Activated CD4-positive, alpha-beta memory T cell treated with anti-CD3 and anti-CD28 coated beads, Interleukin-2, amount 10 ng/mL, durations not matched to agents 7 days and 5 days (primary cell): ENCODE data around the gene NOTCH1. TPM values are rescaled to one million over a fixed set of nuclear protein-coding genes. Genes with fewer than 3 reads are reported as not detected.
"Not testable (repeated sequence)": the region's sequence is repeated elsewhere in the genome, so short reads cannot be mapped to it uniquely, and the experiment has no call there.

Experiments used
- CTCF ChIA-PET: fragments of 350-600 bp; sonication (Branson Sonifier 250); formaldehyde crosslinking; loops from one replicate; lab custom pipeline; 2021; ENCODE audit warnings: antibody characterized with exemption, inconsistent platforms; lab: Charles Lee
- POLR2A ChIA-PET: fragments of 350-600 bp; sonication (Branson Sonifier 250); formaldehyde crosslinking; loops from one replicate; lab custom pipeline; 2021; ENCODE audit warnings: antibody characterized with exemption; lab: Charles Lee
- DNase-seq: peaks from one replicate; pipeline ENCODE4 v3.0.0-alpha.2; 2020
- H3K27ac Mint-ChIP-seq: one replicate; pipeline ENCODE4 v1.8.0; 2021; ENCODE audit warnings: mild to moderate bottlenecking, mixed read lengths
- H3K27me3 Mint-ChIP-seq: one replicate; pipeline ENCODE4 v1.8.0; 2021; ENCODE audit warnings: mixed read lengths
- H3K36me3 Mint-ChIP-seq: one replicate; pipeline ENCODE4 v1.8.0; 2021; ENCODE audit warnings: low read depth, mixed read lengths
- H3K4me1 Mint-ChIP-seq: one replicate; pipeline ENCODE4 v1.8.0; 2021; ENCODE audit warnings: mixed read lengths
- H3K4me3 Mint-ChIP-seq: one replicate; pipeline ENCODE4 v1.8.0; 2021; ENCODE audit warnings: mild to moderate bottlenecking, mixed read lengths
- H3K9me3 Mint-ChIP-seq: one replicate; pipeline ENCODE4 v1.8.0; 2021; ENCODE audit warnings: mixed read lengths
- total RNA-seq, 2 experiments: library from RNA; stranded (reverse); gene quantifications; one replicate each; pipeline ENCODE4 v1.2.3, GENCODE V29; 2021

Gene NOTCH1
- total RNA-seq, 2 experiments from 2014 or later = 58.8 to 59.8 TPM

DNA sequence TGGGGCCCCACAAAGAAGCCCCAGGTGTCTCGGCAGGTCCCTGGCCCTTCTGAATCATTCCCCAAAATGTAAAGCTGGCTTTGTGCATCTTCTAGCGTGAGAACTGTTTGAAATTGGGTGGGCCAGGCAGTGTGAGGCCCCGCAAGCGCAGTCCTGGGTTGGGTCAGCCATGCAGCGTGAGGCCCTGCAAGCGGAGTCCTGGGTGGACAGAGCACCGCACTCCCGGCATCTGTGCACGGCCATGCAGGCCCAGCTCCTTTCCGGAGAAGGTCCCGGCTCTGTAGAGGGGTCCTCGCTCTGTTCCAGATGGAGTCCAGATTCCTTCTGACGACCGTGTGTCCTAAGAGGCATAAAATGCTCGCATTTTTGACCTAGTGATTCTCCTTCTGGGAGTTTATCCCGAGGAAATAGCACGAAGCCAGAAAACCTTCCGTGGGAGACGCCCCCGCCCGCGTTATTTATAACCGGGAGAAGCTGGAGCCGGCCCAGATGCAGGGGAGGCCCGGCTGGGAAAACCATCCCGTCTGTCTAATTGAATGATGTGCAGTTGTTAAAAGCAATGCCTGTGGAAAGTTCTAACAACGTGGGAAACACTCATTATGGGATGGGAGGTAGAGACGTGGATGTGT, 19.4 kb upstream of the NOTCH1 start:
- CTCF ChIA-PET = no interaction called here
- POLR2A ChIA-PET = interaction anchor here (1.0 kb wide), 1 partner anchor 36 kb away, joined by 3 read pairs; no protein-coding TSS in a partner anchor
- DNase-seq = no peak
- Mint-ChIP-seq H3K4me1 (no peaks in the 10 kb centered on the region), H3K27me3 (no peaks in the 10 kb centered on the region), H3K27ac (no peak overlapping the region), H3K4me3 (no peak overlapping the region), H3K36me3 (peaks cover 6% of the 10 kb centered on the region), H3K9me3 (peaks cover 10% of the 10 kb centered on the region)

DNA sequence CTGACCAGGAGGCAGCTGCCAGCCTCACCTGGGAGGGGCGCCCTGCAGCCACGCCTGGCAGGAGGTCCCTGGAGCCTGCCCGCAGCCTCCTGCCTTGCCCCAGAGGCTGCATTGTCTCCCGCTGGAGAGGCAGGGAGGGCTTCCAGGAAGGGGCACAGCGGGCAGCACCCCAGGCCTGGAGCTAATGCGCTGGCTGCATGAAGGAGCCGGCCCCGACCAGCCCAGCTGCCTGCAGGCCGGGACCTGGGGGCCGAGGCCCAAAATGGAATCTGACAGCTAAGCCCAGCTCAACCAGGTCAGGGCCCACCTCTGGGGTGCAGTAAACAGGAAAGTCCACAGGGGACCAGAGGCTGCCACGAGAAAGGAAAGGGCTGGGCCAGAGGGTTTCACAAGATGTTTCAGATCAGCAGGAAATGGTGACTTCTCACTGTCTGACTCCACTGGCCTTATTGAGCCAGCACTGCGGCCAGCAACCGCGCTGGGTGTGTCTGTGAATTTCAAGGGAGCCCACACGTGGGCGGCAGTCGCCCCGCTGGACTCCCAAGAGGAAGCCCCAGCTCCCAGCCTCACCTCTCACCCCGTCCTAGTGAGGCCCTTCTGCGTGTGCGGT, 18.6 kb upstream of the NOTCH1 start:
- ChIA-PET POLR2A (interaction anchor here (1.0 kb wide), 1 partner anchor 36 kb away, joined by 3 read pairs; no protein-coding TSS in a partner anchor), CTCF (no interaction called here)
- no peak for DNase-seq
- Mint-ChIP-seq H3K4me3 (no peak overlapping the region), H3K4me1 (no peaks in the 10 kb centered on the region), H3K27ac (no peak overlapping the region), H3K36me3 (peaks cover 6% of the 10 kb centered on the region), H3K27me3 (no peaks in the 10 kb centered on the region), H3K9me3 (peaks cover 7% of the 10 kb centered on the region)

DNA sequence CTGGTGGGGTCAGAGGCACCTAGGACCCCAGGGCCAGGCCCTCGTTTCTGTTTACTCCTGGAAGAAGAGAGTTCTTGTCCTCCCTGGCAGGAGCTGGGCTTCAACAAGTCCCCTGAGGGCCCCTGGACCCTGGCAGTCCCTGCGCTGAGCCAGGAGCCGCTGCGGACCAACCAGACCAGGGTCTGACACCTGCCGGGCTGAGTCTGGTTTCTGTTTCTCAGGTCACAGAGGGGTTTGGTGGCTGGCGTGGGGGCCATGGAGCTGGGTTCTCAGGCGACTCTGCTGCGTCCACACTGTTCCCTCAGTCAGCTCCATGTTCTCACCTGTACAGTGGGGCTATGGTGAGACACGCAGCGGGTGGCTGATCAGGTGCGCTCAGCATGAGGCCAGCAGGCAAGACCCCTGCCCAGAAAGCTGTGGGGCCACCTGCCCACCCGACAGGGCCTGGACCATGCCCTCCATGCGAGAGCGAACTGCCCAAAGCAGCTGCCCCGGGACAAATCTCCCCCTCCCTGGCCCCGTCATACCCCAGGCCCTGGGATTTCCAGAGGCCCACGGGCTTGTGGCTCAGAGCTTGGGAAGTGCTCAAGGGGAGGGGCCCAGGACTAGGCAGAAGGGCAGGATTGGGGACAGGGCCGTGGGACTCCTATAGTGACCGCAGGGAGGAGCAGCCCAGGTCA, 17.9 kb upstream of the NOTCH1 start:
- CTCF ChIA-PET = no interaction called here
- peaks cover 9% of the 10 kb centered on the region for H3K9me3 Mint-ChIP-seq
- peaks cover 9% of the 10 kb centered on the region for H3K36me3 Mint-ChIP-seq

DNA sequence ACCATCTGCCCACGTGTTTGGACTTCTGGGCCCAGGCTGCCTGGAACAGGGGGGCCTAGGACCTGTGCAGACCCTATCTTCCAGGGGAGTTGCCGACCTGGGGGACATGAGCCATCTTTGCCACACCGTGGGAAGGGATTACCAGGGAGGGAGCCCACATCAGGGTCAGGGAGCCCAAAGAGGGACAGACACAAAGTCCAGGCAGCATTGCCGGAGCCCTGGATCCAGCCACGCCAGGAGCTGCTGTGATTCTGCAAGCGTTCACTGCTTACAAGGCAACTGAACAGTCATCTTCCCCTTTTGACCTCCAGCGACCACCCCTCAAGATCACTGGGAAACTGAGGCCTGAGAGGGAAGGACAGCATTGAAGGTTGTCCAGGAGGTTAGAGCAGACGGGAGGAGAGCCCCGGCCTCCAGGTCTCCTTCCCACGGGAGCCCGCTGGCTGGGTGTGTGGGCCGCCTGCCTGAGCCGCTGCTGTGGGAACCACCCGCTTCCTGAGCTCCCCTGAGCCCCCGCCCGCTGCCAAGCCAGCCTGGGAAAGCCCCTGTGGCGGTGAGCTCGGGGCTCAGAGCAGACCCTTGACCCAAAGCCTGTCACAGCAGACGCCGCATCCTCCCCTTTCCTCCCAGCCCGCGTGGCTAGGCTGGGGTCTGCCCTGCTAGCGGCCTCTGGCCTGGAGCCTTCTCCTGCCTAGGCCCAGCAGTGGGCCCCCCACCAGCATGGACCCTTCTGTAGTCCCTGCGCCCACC, 17.1 kb upstream of the NOTCH1 start:
- Mint-ChIP-seq H3K4me3 (no peak overlapping the region), H3K9me3 (peaks cover 12% of the 10 kb centered on the region), H3K27ac (no peak overlapping the region), H3K27me3 (peaks cover 4% of the 10 kb centered on the region), H3K36me3 (peaks cover 11% of the 10 kb centered on the region), H3K4me1 (peaks cover 4% of the 10 kb centered on the region)
- DNase-seq = no peak
- ChIA-PET POLR2A (no interaction called here), CTCF (no interaction called here)

More for the DNA sequence above, 17.9 kb upstream of the NOTCH1 start:
- Mint-ChIP-seq H3K4me3 (no peak overlapping the region), H3K27ac (no peak overlapping the region), H3K27me3 (peaks cover under 1% of the 10 kb centered on the region), H3K4me1 (peaks cover under 1% of the 10 kb centered on the region)
- no peak for DNase-seq
- POLR2A ChIA-PET = interaction anchor here (1.0 kb wide), 1 partner anchor 35 kb away, joined by 3 read pairs; no protein-coding TSS in a partner anchor

DNA sequence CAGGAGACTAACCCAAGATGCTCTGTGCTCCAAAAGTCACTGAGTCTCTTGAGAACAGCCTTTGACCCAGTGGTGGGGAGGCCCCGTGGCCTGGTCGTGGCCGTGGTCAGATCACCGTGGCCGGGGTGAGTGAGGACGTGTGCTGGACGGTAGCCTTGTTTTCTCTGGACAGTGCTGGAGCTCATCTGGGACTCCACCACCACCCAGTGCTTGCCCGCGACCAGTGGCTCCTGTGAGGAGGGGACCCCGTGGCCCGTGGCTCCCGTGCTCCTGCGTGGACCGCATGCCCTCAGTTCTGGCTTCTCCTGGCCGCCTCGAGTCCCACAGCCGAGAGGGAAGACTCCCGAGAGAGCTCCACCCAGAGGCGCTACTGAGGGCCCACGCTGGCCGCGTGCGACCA, 15.9 kb upstream of the NOTCH1 start:
- Mint-ChIP-seq H3K9me3 (peaks cover 12% of the 10 kb centered on the region), H3K4me3 (no peak overlapping the region), H3K27ac (no peak overlapping the region), H3K4me1 (peaks cover 4% of the 10 kb centered on the region), H3K27me3 (peaks cover 4% of the 10 kb centered on the region), H3K36me3 (peaks cover 11% of the 10 kb centered on the region)
- ChIA-PET CTCF (no interaction called here), POLR2A (no interaction called here)
- DNase-seq = no peak

DNA sequence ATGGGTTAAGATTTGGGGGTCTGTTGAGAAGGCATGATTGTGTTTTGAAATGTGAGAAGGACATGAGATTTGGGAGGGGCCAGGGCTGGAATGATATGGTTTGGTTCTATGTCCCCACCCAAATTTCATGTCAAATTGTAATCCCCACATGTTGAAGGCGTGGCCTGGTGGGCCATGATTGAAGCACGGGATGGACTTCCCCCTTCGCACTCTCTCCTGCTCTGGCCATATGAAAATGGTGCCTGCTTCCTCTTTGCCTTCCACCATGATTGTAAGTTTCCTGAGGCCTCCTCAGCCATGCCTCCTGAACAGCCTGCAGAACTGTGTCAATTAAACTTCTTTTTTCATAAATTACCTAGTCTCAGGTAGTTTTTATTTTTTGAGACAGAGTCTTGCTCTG, 14.7 kb upstream of the NOTCH1 start:
- Mint-ChIP-seq H3K4me3 (no peak overlapping the region), H3K4me1 (peaks cover 4% of the 10 kb centered on the region), H3K27ac (no peak overlapping the region), H3K27me3 (peaks cover 7% of the 10 kb centered on the region), H3K9me3 (peaks cover 12% of the 10 kb centered on the region), H3K36me3 (peaks cover 11% of the 10 kb centered on the region)
- CTCF ChIA-PET = no interaction called here
- no peak for DNase-seq
- POLR2A ChIA-PET = no interaction called here

DNA sequence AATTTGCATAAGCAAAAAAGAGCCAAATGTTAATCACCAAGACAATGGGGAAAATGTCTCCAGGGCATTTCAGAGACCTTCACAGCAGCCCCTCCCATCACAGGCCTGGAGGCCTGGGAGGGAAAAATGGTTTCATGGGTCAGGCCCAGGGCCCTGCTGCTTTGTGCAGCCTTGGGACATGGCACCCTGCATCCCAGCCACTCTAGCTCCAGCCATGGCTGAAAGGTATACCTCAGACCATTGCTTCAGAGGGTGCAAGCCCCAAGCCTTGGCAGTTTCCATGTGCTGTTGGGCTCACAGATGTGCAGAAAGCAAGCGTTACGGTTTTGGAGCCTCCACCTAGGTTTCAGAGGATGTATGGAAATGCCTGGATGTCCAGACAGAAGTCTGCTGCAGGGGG, 13.5 kb upstream of the NOTCH1 start:
- Mint-ChIP-seq H3K36me3 (peaks cover 11% of the 10 kb centered on the region), H3K9me3 (peaks cover 12% of the 10 kb centered on the region)
- H3K4me3 Mint-ChIP-seq, H3K4me1 Mint-ChIP-seq, H3K27me3 Mint-ChIP-seq, CTCF ChIA-PET, H3K27ac Mint-ChIP-seq, DNase-seq, POLR2A ChIA-PET: not testable (repeated sequence)

DNA sequence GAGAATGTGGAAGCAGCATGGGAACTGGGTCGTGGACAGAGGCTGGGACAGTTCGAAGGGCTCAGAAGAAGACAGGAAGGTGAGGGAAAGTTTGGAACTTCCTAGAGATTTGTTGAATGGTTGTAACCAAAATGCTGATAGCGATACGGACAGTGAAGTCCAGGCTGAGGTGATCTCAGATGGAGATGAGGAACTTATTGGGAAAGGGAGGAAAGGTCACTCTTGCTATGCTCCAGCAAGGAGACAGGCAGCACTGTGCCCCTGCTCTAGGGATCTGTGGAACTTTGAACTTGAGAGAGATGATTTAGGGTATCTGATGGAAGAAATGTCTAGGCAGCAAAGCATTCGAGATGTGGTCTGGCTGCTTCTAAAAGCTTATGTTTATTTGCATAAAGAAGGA, 13.0 kb upstream of the NOTCH1 start:
- POLR2A ChIA-PET, H3K27me3 Mint-ChIP-seq, H3K4me1 Mint-ChIP-seq, H3K4me3 Mint-ChIP-seq, CTCF ChIA-PET, DNase-seq, H3K27ac Mint-ChIP-seq: not testable (repeated sequence)
- H3K9me3 Mint-ChIP-seq = peaks cover 12% of the 10 kb centered on the region
- H3K36me3 Mint-ChIP-seq = peaks cover 11% of the 10 kb centered on the region

DNA sequence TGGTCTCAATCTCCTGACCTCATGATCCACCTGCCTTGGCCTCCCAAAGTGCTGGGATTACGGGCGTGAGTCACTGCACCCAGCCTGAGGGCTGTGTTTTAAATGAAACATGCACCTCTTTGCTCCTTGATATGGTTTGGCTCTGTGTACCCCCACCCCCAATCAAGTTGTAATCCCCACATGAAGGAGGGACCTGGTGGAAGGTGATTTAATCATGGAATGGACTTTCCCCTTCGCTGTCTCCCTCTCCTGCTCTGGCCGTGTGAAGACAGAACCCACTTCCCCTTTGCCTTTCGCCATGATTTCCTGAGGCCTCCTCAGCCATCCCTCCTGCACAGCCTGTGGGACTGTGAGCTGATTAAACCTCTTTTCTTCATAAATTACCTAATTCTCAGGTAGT, 12.5 kb upstream of the NOTCH1 start:
- ChIA-PET CTCF (interaction anchor here (0.6 to 1.0 kb wide), 2 partner anchors 58 to 73 kb away, joined by 3 read pairs; no protein-coding TSS in a partner anchor), POLR2A (no interaction called here)
- no peak overlapping the region for H3K27ac Mint-ChIP-seq
- H3K27me3 Mint-ChIP-seq = peaks cover 7% of the 10 kb centered on the region
- H3K36me3 Mint-ChIP-seq = peaks cover 11% of the 10 kb centered on the region
- H3K4me3 Mint-ChIP-seq = no peak overlapping the region
- H3K4me1 Mint-ChIP-seq = peaks cover 4% of the 10 kb centered on the region
- H3K9me3 Mint-ChIP-seq = peaks cover 12% of the 10 kb centered on the region
- DNase-seq = no peak

DNA sequence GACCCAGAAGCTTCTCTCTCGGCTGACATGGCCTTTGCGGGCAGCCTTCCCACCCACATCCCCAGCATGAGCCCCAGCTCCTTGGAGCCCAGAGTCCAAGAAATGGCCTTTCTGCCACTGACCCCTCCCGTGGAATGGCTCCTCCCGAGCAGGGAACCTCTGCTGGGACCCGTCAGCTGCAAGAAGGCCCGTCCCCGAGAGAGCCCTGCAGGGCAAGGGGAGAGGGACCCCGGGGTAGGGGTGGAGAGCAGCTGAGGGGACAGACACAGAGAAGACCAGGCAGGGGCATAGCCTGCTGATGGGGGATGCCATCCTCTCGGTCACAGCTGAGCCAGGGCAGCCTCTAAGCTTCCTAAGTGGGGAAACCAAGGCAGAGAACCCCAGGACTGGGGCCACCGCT, 11.2 kb upstream of the NOTCH1 start:
- Mint-ChIP-seq H3K27ac (no peak overlapping the region), H3K36me3 (peaks cover 11% of the 10 kb centered on the region), H3K27me3 (peaks cover 12% of the 10 kb centered on the region), H3K9me3 (peaks cover 12% of the 10 kb centered on the region), H3K4me3 (no peak overlapping the region), H3K4me1 (peaks cover 9% of the 10 kb centered on the region)
- ChIA-PET POLR2A (no interaction called here), CTCF (interaction anchor here (1.0 kb wide), 1 partner anchor 71 kb away, joined by 3 read pairs; no protein-coding TSS in a partner anchor)
- DNase-seq = no peak

DNA sequence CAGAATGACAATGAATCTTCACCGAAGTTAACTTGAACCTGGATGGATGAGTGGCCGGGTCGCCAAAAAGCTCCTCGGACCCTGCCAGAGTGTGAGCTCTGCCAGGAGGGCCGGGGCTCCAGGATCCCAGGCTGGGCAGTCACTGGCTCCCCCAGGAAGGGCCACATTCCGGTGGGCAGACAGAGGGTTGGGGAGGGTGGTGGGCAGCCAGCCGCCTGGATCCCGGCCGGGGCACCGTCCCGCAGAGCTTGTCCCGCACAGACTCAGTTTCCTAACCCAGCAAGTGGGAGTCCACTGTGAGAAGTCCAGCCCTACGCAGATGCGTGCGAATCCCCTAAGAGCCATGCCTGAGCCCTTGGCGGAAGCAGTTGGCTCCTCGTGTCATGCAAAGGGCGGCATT, 10.3 kb upstream of the NOTCH1 start:
- ChIA-PET CTCF (no interaction called here), POLR2A (interaction anchor here (1.4 kb wide), 1 partner anchor 10 kb away, joined by 3 read pairs; the partner anchor contains the start of gene NOTCH1)
- no peak overlapping the region for H3K4me3 Mint-ChIP-seq
- H3K4me1 Mint-ChIP-seq = peaks cover 14% of the 10 kb centered on the region
- no peak for DNase-seq
- H3K36me3 Mint-ChIP-seq = peaks cover 11% of the 10 kb centered on the region
- H3K27ac Mint-ChIP-seq = no peak overlapping the region
- H3K27me3 Mint-ChIP-seq = peaks cover 15% of the 10 kb centered on the region
- peaks cover 12% of the 10 kb centered on the region for H3K9me3 Mint-ChIP-seq

DNA sequence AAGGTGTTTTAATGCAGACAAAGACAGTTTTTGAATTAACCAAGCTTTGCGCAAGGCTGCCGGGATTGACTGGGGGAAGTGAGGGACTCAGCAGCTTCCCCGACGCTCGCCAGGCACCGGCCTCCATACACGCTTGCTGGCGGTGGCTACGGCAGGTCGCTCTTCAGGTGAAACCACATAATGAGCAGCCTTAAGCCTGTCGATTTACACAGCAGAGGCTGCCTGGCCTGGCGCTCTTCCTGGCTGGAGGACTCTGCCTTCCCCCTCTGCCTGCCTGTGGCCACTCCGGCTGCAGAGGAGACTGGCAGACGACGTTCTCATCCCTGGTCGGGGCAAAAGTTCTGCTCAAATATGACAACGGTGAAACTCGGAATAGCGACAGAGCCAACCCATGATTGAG, 9.0 kb upstream of the NOTCH1 start:
- Mint-ChIP-seq H3K4me1 (peaks cover 20% of the 10 kb centered on the region), H3K9me3 (peaks cover 7% of the 10 kb centered on the region), H3K36me3 (peaks cover 5% of the 10 kb centered on the region), H3K27ac (no peak overlapping the region), H3K4me3 (no peak overlapping the region), H3K27me3 (peaks cover 15% of the 10 kb centered on the region)
- DNase-seq = no peak
- ChIA-PET CTCF (interaction anchor here (0.6 kb wide), 1 partner anchor 97 kb away, joined by 3 read pairs; no protein-coding TSS in a partner anchor), POLR2A (interaction anchor here (0.7 to 1.4 kb wide), 2 partner anchors 9 to 11 kb away, joined by 3 read pairs; partner anchors contain the start of gene NOTCH1)
